H1 (cell line): Measurements from ENCODE around the gene LAMA4. TPM values are rescaled to one million over a fixed set of nuclear protein-coding genes. Genes with fewer than 3 reads are reported as not detected.

Experiments used
- ATF2 ChIP-seq: IDR thresholded peaks from 2 replicates; pipeline ENCODE4 v1.6.1; 2012; ENCODE audit warnings: low read length, inconsistent platforms
- BACH1 ChIP-seq: IDR thresholded peaks from 2 replicates; pipeline ENCODE4 v1.6.1; 2012; ENCODE audit warnings: low read length, improper control_type of control experiment
- BCL11A ChIP-seq, 2 experiments: IDR thresholded peaks; one replicate each; pipeline ENCODE4 v1.6.1; 2011; ENCODE audit warnings: low read depth in 2 of 2, low read length in 2 of 2, mild to moderate bottlenecking in 2 of 2
- CHD2 ChIP-seq: IDR thresholded peaks from 2 replicates; pipeline ENCODE4 v1.6.1; 2012; ENCODE audit warnings: low read length, improper control_type of control experiment
- EP300 ChIP-seq, 2 experiments: IDR thresholded peaks; 1 replicate in 1 of 2; 2 replicates in 1 of 2; pipeline ENCODE4 v1.6.1; 2011 to 2012; ENCODE audit warnings: low read depth in 2 of 2, low read length in 2 of 2, mild to moderate bottlenecking in 2 of 2, borderline replicate concordance in 1 of 2, inconsistent platforms in 1 of 2, moderate library complexity in 1 of 2
- polyA plus RNA-seq, 7 experiments: library from polyadenylated mRNA; depleted of rRNA in 3 of 7; stranded (reverse) in 5 of 7; unstranded in 2 of 7; fragments of >200 nt in 5 of 7; fragments of 200-250 nt in 2 of 7; gene quantifications; 1 replicate in 5 of 7; 2 replicates in 1 of 7; 4 replicates in 1 of 7; pipeline versions ENCODE4 v1.2.1 to v1.2.3, GENCODE V29; 2011 to 2013; ENCODE audit warnings: missing spikeins in 2 of 7, mixed read lengths in 2 of 7
- total RNA-seq: library from RNA; stranded (reverse); fragmentation: NEBNext Ultra II Directional; extraction: Animal tissue kit (Norgen Biotek cat#: 25700); gene quantifications from 2 replicates; pipeline ENCODE4 v1.2.1, GENCODE V29; 2021

The LAMA4 gene
- total and polyA plus RNA-seq, 2 of the 8 experiments (the other 6 are each of a cell fraction or from before 2014, with no cell fraction given), result 0.95 to 1.5 TPM

- no peak for TF ChIP-seq BACH1
- TF ChIP-seq CHD2, result no peak
- no peak for TF ChIP-seq ATF2
- TF ChIP-seq EP300 (IDR thresholded peaks at IDR 0.05; ENCODE audit: borderline replicate concordance in 1 of 2, low read depth in 2 of 2, low read length in 2 of 2), result no peak
- TF ChIP-seq BCL11A (IDR thresholded peaks at IDR 0.05; ENCODE audit: low read depth in 2 of 2, low read length in 2 of 2), result no peak
Measured at GRCh38 chr6:112193117-112193516, 61.2 kb downstream of the LAMA4 start (continued).
